SH-SY5Y (cell line): ENCODE results near the gene LRRC8B.

Source experiments
- GATA2 ChIP-seq: IDR thresholded peaks from 2 replicates; pipeline ENCODE4 v1.6.1; 2011; ENCODE audit warnings: mild to moderate bottlenecking, low read depth, low read length
- GATA3 ChIP-seq: IDR thresholded peaks from 2 replicates; pipeline ENCODE4 v1.6.1; 2011; ENCODE audit warnings: low read depth, mild to moderate bottlenecking, low read length, moderate library complexity

DNA sequence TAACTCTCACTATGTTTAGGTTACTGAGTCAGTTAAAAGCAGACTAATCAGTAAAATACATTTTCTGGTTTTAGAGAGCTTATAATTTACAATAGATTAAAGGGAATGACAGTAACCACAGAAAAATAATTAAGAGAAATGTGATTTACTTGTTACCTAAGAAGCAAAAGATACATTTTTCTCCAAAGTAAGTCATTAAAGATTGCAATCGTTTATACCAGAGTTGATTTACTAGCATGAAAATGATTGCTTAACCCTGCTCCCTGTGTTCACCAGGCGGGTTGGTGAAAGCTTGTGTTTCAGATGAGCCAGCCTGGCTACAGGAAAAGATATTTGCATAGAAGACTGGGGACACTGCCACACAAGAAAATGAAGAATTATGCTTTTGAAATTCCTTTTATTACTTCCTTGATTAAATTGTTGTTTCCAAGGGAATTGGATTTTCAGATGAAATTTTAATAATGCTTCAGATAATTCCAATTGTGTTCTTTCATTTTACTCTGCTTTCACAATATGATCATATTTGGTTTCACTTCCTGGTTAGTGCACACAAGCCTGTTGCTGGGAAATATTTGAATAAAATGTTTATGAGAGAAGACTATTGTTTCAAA is 27.9 kb downstream of the LRRC8B start:
- TF ChIP-seq GATA3 (no peak), GATA2 (no peak)
